ENCODE measurements around the gene SPOCK2.

Gene SPOCK2

GRCh38 chr10:72062832-72063702, 25.3 kb downstream of the SPOCK2 start:
- Mint-ChIP-seq H3K27me3 (no peaks in the 10 kb centered on the region), H3K27ac (peak overlapping the region; percentile 79), H3K4me1 (ENCODE audit: low read depth) (peaks cover 31% of the 10 kb centered on the region), H3K36me3 (no peaks in the 10 kb centered on the region), H3K4me3 (no peak overlapping the region), H3K9me3 (ENCODE audit: low read depth) (no peaks in the 10 kb centered on the region)

- H3K4me3 Mint-ChIP-seq = no peak overlapping the region
- H3K36me3 Mint-ChIP-seq = no peaks in the 10 kb centered on the region
- H3K4me1 Mint-ChIP-seq (ENCODE audit: low read depth) = peaks cover 36% of the 10 kb centered on the region
- no peaks in the 10 kb centered on the region for H3K27me3 Mint-ChIP-seq
- no peaks in the 10 kb centered on the region for H3K9me3 Mint-ChIP-seq (ENCODE audit: low read depth)
- H3K27ac Mint-ChIP-seq = peak overlapping the region; percentile 84
Measured at GRCh38 chr10:72062382-72062781, 26.0 kb downstream of the SPOCK2 start.

DNA sequence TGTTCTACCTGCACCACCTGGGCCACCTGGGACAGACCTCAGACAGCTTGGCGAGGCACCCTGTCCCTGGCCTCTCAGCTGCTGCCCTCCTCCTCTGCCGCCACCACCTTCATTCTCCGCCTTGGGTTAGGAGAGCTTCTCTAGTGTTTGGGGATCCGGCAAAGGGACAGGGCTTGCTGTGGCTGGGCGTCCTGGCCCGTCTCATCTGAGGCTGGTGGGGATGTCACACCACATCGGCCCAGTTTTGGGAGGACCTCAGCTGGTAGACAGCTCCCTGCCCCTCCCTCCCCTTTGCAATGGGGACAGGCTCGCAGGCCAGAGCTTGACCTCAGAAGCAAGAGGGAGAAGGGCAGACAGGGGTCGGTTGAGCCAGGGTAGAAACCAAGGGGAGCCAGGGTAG, 26.4 kb downstream of the SPOCK2 start:
- Mint-ChIP-seq H3K4me3 (no peak overlapping the region), H3K27me3 (no peaks in the 10 kb centered on the region), H3K27ac (peak overlapping the region; percentile 84), H3K36me3 (no peaks in the 10 kb centered on the region), H3K4me1 (ENCODE audit: low read depth) (peaks cover 38% of the 10 kb centered on the region), H3K9me3 (ENCODE audit: low read depth) (no peaks in the 10 kb centered on the region)

DNA sequence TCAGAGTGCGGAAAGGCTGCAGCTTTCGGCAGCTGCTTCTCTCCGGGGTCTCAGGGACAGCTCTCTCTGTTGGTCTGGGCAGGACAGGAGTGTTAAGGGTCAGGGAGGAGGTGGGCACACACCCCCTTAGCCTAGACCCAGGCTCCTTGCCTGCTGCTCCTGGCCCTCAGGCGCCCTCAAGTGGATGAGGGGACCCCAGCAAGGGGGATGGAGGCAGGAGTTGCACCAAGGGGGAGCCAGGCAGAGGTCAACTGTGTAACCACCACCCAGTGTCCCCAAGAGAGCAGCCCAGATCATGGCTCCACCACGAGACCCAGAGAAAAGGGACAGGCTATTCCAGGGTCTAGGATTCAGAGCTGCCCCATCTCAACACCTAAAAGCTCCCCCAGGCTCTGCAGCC, 26.9 kb downstream of the SPOCK2 start:
- H3K27me3 Mint-ChIP-seq = no peaks in the 10 kb centered on the region
- H3K27ac Mint-ChIP-seq = peak overlapping the region; percentile 77
- H3K36me3 Mint-ChIP-seq = no peaks in the 10 kb centered on the region
- H3K9me3 Mint-ChIP-seq (ENCODE audit: low read depth) = no peaks in the 10 kb centered on the region
- peaks cover 38% of the 10 kb centered on the region for H3K4me1 Mint-ChIP-seq (ENCODE audit: low read depth)
- H3K4me3 Mint-ChIP-seq = no peak overlapping the region

DNA sequence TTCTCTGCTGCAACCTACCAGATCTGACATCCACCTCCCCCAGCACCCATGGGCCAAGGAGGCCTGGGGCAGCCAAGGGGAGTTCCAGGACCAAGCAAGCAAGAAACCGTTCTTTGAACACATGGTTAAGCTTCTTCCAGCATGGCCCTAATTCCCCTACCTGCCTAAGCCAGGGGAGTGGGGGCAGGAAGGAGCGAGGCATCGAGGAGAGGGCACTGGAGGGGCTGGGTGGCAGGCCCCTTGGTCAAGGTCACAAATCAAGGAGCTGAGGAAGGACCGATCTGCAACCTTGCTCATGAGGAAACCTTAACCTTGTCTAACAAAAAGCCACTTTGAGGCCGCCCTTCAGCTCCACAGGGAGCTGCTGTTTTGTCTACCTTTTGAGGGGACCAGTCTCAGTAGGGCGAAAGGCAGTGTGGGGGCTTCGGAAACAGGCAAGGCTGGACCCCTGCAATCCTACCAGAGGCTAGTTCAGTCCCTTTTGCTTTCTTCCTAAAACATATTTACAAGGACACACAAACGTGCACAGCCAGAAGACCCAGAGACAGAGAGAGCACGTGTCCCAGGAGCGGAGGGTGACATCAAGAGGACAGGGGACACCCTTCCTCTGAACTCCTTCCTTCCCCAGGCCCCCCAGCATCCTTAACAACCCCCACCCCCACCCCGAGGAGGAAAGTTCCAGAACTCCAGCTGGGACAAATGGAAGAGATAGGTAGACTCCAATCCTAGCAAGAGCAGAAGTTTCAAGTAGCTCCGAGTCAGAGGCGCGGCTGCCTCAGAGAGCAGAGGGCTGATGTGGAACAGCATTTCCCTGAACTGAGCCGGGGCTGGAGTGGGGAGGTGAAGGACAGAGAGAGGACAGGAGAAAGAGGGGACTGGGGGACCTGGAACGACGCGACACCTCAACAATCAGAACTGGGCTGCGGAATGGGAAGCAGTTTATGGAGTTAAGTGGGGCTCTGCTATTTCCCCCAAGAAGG, 28.2 kb downstream of the SPOCK2 start:
- no peak overlapping the region for H3K4me3 Mint-ChIP-seq
- no peaks in the 10 kb centered on the region for H3K27me3 Mint-ChIP-seq
- H3K9me3 Mint-ChIP-seq (ENCODE audit: low read depth) = no peaks in the 10 kb centered on the region
- peak overlapping the region; percentile 77 for H3K27ac Mint-ChIP-seq
- peaks cover 38% of the 10 kb centered on the region for H3K4me1 Mint-ChIP-seq (ENCODE audit: low read depth)
- no peaks in the 10 kb centered on the region for H3K36me3 Mint-ChIP-seq

GRCh38 chr10:72058989-72059842, 29.1 kb downstream of the SPOCK2 start:
- peak overlapping the region; percentile 77 for H3K27ac Mint-ChIP-seq
- H3K9me3 Mint-ChIP-seq (ENCODE audit: low read depth) = no peaks in the 10 kb centered on the region
- no peaks in the 10 kb centered on the region for H3K27me3 Mint-ChIP-seq
- no peak overlapping the region for H3K4me3 Mint-ChIP-seq
- H3K36me3 Mint-ChIP-seq = no peaks in the 10 kb centered on the region
- H3K4me1 Mint-ChIP-seq (ENCODE audit: low read depth) = peaks cover 42% of the 10 kb centered on the region

- Mint-ChIP-seq H3K36me3 (no peaks in the 10 kb centered on the region), H3K4me3 (no peak overlapping the region), H3K4me1 (ENCODE audit: low read depth) (peaks cover 38% of the 10 kb centered on the region), H3K27ac (peak overlapping the region; percentile 77), H3K27me3 (no peaks in the 10 kb centered on the region), H3K9me3 (ENCODE audit: low read depth) (no peaks in the 10 kb centered on the region)
Measured at GRCh38 chr10:72058347-72058898, 29.9 kb downstream of the SPOCK2 start.

DNA sequence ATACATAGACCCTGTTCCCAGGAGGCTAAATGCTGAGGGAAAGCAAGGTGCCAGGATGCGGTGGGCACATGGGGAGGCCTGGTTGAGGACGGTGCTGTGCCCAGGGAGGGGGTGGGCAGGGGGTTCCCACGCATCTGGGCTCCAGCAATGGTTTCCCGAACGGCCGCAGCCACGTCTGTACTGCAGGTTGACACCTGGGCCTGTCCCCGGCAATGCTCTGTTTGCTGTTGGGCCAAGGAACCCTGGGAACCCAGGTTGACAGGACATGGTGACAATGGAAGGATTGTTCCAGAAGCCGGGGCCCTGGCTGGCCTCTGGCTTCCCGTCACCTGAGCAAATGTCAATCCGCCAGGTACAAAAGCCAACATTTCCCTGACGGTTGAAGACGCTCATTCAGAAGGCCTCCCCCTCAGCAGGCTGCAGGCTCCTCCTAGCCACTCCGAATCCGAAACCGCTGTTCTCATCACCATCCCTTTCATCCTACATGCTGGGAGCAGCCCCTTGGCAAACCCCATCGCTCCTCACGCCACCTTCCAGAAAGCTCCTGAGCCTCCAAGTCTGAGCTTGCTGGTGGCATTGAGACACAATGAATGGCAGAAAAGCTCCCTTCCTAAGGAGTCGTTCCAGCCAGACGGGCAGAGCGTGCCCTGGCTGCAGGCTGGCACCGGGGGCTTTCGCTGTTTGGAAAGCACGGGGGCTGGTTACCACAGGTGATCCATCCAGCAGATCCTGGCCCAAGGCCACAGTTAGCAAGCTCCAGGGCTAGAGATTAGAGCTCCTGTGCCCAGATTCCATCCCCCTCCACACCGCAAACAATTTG, 31.2 kb downstream of the SPOCK2 start:
- peak overlapping the region; percentile 64 for H3K27ac Mint-ChIP-seq
- no peaks in the 10 kb centered on the region for H3K36me3 Mint-ChIP-seq
- H3K9me3 Mint-ChIP-seq (ENCODE audit: low read depth) = no peaks in the 10 kb centered on the region
- no peak overlapping the region for H3K4me3 Mint-ChIP-seq
- H3K4me1 Mint-ChIP-seq (ENCODE audit: low read depth) = peaks cover 34% of the 10 kb centered on the region
- no peaks in the 10 kb centered on the region for H3K27me3 Mint-ChIP-seq

GRCh38 chr10:72056113-72056512, 32.2 kb downstream of the SPOCK2 start:
- Mint-ChIP-seq H3K36me3 (no peaks in the 10 kb centered on the region), H3K4me1 (ENCODE audit: low read depth) (peaks cover 31% of the 10 kb centered on the region), H3K4me3 (no peak overlapping the region), H3K27ac (no peak overlapping the region), H3K9me3 (ENCODE audit: low read depth) (no peaks in the 10 kb centered on the region), H3K27me3 (no peaks in the 10 kb centered on the region)

- Mint-ChIP-seq H3K9me3 (ENCODE audit: low read depth) (no peaks in the 10 kb centered on the region), H3K27me3 (no peaks in the 10 kb centered on the region), H3K4me1 (ENCODE audit: low read depth) (peaks cover 19% of the 10 kb centered on the region), H3K4me3 (no peak overlapping the region), H3K36me3 (no peaks in the 10 kb centered on the region), H3K27ac (no peak overlapping the region)
Measured at GRCh38 chr10:72053690-72054089, 34.7 kb downstream of the SPOCK2 start.

- H3K4me3 Mint-ChIP-seq = no peak overlapping the region
- no peak overlapping the region for H3K27ac Mint-ChIP-seq
- no peaks in the 10 kb centered on the region for H3K9me3 Mint-ChIP-seq (ENCODE audit: low read depth)
- H3K27me3 Mint-ChIP-seq = no peaks in the 10 kb centered on the region
- peaks cover 14% of the 10 kb centered on the region for H3K4me1 Mint-ChIP-seq (ENCODE audit: low read depth)
- no peaks in the 10 kb centered on the region for H3K36me3 Mint-ChIP-seq
Measured at GRCh38 chr10:72050873-72051272, 37.5 kb downstream of the SPOCK2 start.

- no peaks in the 10 kb centered on the region for H3K27me3 Mint-ChIP-seq
- no peak overlapping the region for H3K4me3 Mint-ChIP-seq
- no peaks in the 10 kb centered on the region for H3K36me3 Mint-ChIP-seq
- peaks cover 14% of the 10 kb centered on the region for H3K4me1 Mint-ChIP-seq (ENCODE audit: low read depth)
- no peaks in the 10 kb centered on the region for H3K9me3 Mint-ChIP-seq (ENCODE audit: low read depth)
- H3K27ac Mint-ChIP-seq = no peak overlapping the region
Measured at GRCh38 chr10:72049969-72050781, 38.2 kb downstream of the SPOCK2 start.

GRCh38 chr10:72049472-72049871, 38.9 kb downstream of the SPOCK2 start:
- H3K9me3 Mint-ChIP-seq (ENCODE audit: low read depth) = no peaks in the 10 kb centered on the region
- H3K4me1 Mint-ChIP-seq (ENCODE audit: low read depth) = peaks cover 10% of the 10 kb centered on the region
- H3K36me3 Mint-ChIP-seq = no peaks in the 10 kb centered on the region
- no peaks in the 10 kb centered on the region for H3K27me3 Mint-ChIP-seq
- H3K4me3 Mint-ChIP-seq = no peak overlapping the region
- no peak overlapping the region for H3K27ac Mint-ChIP-seq
